Ascending aorta (tissue), 2 donors: Measurements from ENCODE around the gene SFXN4. TPM values are rescaled to one million over a fixed set of nuclear protein-coding genes. Genes with fewer than 3 reads are reported as not detected.

ENCODE experiments used
- DNase-seq, 2 donors: peaks; one replicate each; pipeline ENCODE4 v3.0.0-alpha.2; 2019; ENCODE audit warnings: low spot score in 2 of 2
- H3K27ac ChIP-seq, 2 donors: fragments of 200-600 bp; sonication (generic); one replicate each; pipeline ENCODE4 v1.5.1; 2016 to 2017; ENCODE audit warnings: mild to moderate bottlenecking in 1 of 2
- H3K27me3 ChIP-seq: fragments of 200-600 bp; sonication (generic); one replicate; pipeline ENCODE4 v1.5.1; 2017
- H3K36me3 ChIP-seq, 2 donors: fragments of 200-600 bp; sonication (generic); one replicate each; pipeline ENCODE4 v1.5.1; 2016
- H3K4me1 ChIP-seq, 2 donors: fragments of 200-600 bp; sonication (generic); one replicate each; pipeline ENCODE4 v1.5.1; 2016 to 2017; ENCODE audit warnings: mild to moderate bottlenecking in 1 of 2
- H3K4me3 ChIP-seq, 2 donors: fragments of 200-600 bp; sonication (generic); one replicate each; pipeline ENCODE4 v1.5.1; 2016 to 2017; ENCODE audit warnings: mild to moderate bottlenecking in 1 of 2
- H3K9me3 ChIP-seq, 2 donors: fragments of 200-600 bp; sonication (generic); one replicate each; pipeline ENCODE4 v1.5.1; 2016
- CTCF ChIP-seq, 3 experiments: fragments of 200-600 bp in 2 of 3; fragments of 450-650 bp in 1 of 3; sonication (generic) in 2 of 3; IDR thresholded peaks; one replicate each; pipeline ENCODE4 v1.5.1; 2016 to 2019; ENCODE audit warnings: antibody characterized with exemption in 3 of 3, mild to moderate bottlenecking in 1 of 3, moderate library complexity in 1 of 3
- intact Hi-C: fragments of 100-400 bp; cut with DNase I; formaldehyde crosslinking; loops from one replicate; pipeline ENCODE4 v1.15.1; 2023
- total RNA-seq: library from RNA; depleted of rRNA; stranded (reverse); fragments of >200 nt; gene quantifications from one replicate; pipeline ENCODE4 v1.1.0, GENCODE V29; 2016

Gene SFXN4
- total RNA-seq, 1 donor from 2014 or later, result 13.7 TPM

GRCh38 chr10:119205894-119206602, 40.5 kb upstream of the SFXN4 start:
- H3K9me3 ChIP-seq, result no peaks in the 10 kb centered on the region
- H3K27me3 ChIP-seq, result no peaks in the 10 kb centered on the region
- peaks cover 0 to 18% of the 10 kb centered on the region in 2 donors for H3K4me1 ChIP-seq
- H3K27ac ChIP-seq, result peak overlapping the region; percentile 95 to 97
- peak; percentile 57 to 86 for DNase-seq
- TF ChIP-seq CTCF (IDR thresholded peaks at IDR 0.05), result no peak
- H3K36me3 ChIP-seq, result no peaks in the 10 kb centered on the region
- H3K4me3 ChIP-seq, result peak overlapping the region; percentile 91 to 99
- intact Hi-C loops, result loop anchor here (2.0 to 10.0 kb wide), 6 partner anchors 65 to 449 kb away; partner anchors contain the start of genes BAG3 and TIAL1

- H3K27me3 ChIP-seq, result no peaks in the 10 kb centered on the region
- no peaks in the 10 kb centered on the region for H3K9me3 ChIP-seq
- intact Hi-C loops, result loop anchor here (1.0 to 10.0 kb wide), 2 partner anchors 212 to 452 kb away; partner anchors contain the start of gene BAG3
- no peaks in the 10 kb centered on the region for H3K36me3 ChIP-seq
- no peak overlapping the region for H3K4me3 ChIP-seq
- TF ChIP-seq CTCF (IDR thresholded peaks at IDR 0.05), result no peak
- peaks cover 0 to 11% of the 10 kb centered on the region in 2 donors for H3K4me1 ChIP-seq
- no peak overlapping the region for H3K27ac ChIP-seq
- DNase-seq, result no peak
These were observed 37.5 kb upstream of the SFXN4 start for GRCh38 chr10:119203006-119203405.

GRCh38 chr10:119201233-119201632, 35.7 kb upstream of the SFXN4 start:
- Histone ChIP-seq H3K4me1 (peaks cover 0 to 9% of the 10 kb centered on the region in 2 donors), H3K27me3 (no peaks in the 10 kb centered on the region), H3K9me3 (no peaks in the 10 kb centered on the region), H3K36me3 (no peaks in the 10 kb centered on the region), H3K4me3 (no peak overlapping the region), H3K27ac (no peak overlapping the region)
- DNase-seq, result no peak
- intact Hi-C loops, result loop anchor here (10.0 kb wide), 1 partner anchor 454 kb away; the partner anchor contains the start of gene BAG3
- no peak for TF ChIP-seq CTCF (IDR thresholded peaks at IDR 0.05)

GRCh38 chr10:119199231-119199992, 33.9 kb upstream of the SFXN4 start:
- intact Hi-C loops, result loop anchor here (1.0 to 2.0 kb wide), 4 partner anchors 217 to 343 kb away; partner anchors contain the start of gene RGS10
- no peak overlapping the region for H3K27ac ChIP-seq

More at GRCh38 chr10:119199231-119199992, 33.9 kb upstream of the SFXN4 start:
- peak; percentile 69 to 89 (median 82) for TF ChIP-seq CTCF (IDR thresholded peaks at IDR 0.05)
- DNase-seq, result peak in 1 of 2 donors; percentile 77
- Histone ChIP-seq H3K4me3 (no peak overlapping the region), H3K4me1 (peaks cover 0 to 4% of the 10 kb centered on the region in 2 donors), H3K9me3 (no peaks in the 10 kb centered on the region), H3K27me3 (no peaks in the 10 kb centered on the region), H3K36me3 (no peaks in the 10 kb centered on the region)
